Mesenchymal stem cell (in vitro differentiated cells and primary cell): Measurements from ENCODE around the gene BBLN.

ENCODE experiments used
- DNase-seq: peaks from one replicate; pipeline ENCODE4 v3.0.0-alpha.2; 2013
- H2AFZ ChIP-seq: one replicate; pipeline ENCODE4 v1.6.1; 2013; ENCODE audit warnings: low read depth, mild to moderate bottlenecking, control low read depth, inconsistent platforms, low read length, moderate library complexity
- H2AK5ac ChIP-seq: 2 replicates; pipeline ENCODE4 v1.6.1; 2013; ENCODE audit warnings: low read length, moderate library complexity, mild to moderate bottlenecking, inconsistent platforms; ENCODE audit not compliant: severe bottlenecking
- H2BK120ac ChIP-seq: one replicate; pipeline ENCODE4 v1.6.1; 2013; ENCODE audit warnings: low read depth, mild to moderate bottlenecking, inconsistent platforms, low read length, moderate library complexity
- H2BK12ac ChIP-seq, 2 experiments: one replicate each; pipeline ENCODE4 v1.6.1; 2013; ENCODE audit warnings: inconsistent platforms in 2 of 2, low read length in 2 of 2, mild to moderate bottlenecking in 2 of 2, moderate library complexity in 2 of 2, control low read depth in 1 of 2
- H2BK15ac ChIP-seq: one replicate; pipeline ENCODE4 v1.6.1; 2013; ENCODE audit warnings: mild to moderate bottlenecking, low read depth, inconsistent platforms; ENCODE audit not compliant: poor library complexity, severe bottlenecking
- H2BK5ac ChIP-seq: 2 replicates; pipeline ENCODE4 v1.6.1; 2013; ENCODE audit warnings: low read depth, mild to moderate bottlenecking, low read length, control low read depth, inconsistent platforms; ENCODE audit not compliant: poor library complexity, severe bottlenecking
- H3K14ac ChIP-seq, 2 experiments: one replicate each; pipeline ENCODE4 v1.6.1; 2013; ENCODE audit warnings: inconsistent platforms in 2 of 2, low read length in 2 of 2, control low read depth in 1 of 2, mild to moderate bottlenecking in 1 of 2, moderate library complexity in 1 of 2
- H3K18ac ChIP-seq, 2 experiments: one replicate each; pipeline ENCODE4 v1.6.1; 2013; ENCODE audit warnings: inconsistent platforms in 2 of 2, low read length in 2 of 2, control low read depth in 1 of 2, low read depth in 1 of 2, mild to moderate bottlenecking in 1 of 2
- H3K23ac ChIP-seq, 2 experiments: one replicate each; pipeline ENCODE4 v1.6.1; 2013; ENCODE audit warnings: inconsistent platforms in 2 of 2, low read length in 2 of 2, mild to moderate bottlenecking in 2 of 2, moderate library complexity in 2 of 2, control low read depth in 1 of 2
- H3K27ac ChIP-seq: 2 replicates; pipeline ENCODE4 v1.5.1; 2013; ENCODE audit warnings: mild to moderate bottlenecking, moderate library complexity, low read length, control low read depth, inconsistent platforms; ENCODE audit not compliant: poor library complexity, severe bottlenecking
- H3K27me3 ChIP-seq, 2 experiments: 2 replicates each; pipeline versions ENCODE4 v1.6.1 to v1.7.0; 2013; ENCODE audit warnings: low read length in 2 of 2, mild to moderate bottlenecking in 2 of 2, moderate library complexity in 2 of 2, control low read depth in 1 of 2, inconsistent platforms in 1 of 2; ENCODE audit not compliant: control insufficient read depth in 1 of 2, insufficient read depth in 1 of 2
- H3K36me3 ChIP-seq, 2 experiments: 2 replicates each; pipeline versions ENCODE4 v1.6.1 to v1.7.0; 2013; ENCODE audit warnings: low read length in 2 of 2, control low read depth in 1 of 2, inconsistent platforms in 1 of 2, low read depth in 1 of 2, mild to moderate bottlenecking in 1 of 2; ENCODE audit not compliant: insufficient read depth in 2 of 2, control insufficient read depth in 1 of 2
- H3K4ac ChIP-seq, 2 experiments: one replicate each; pipeline ENCODE4 v1.6.1; 2013; ENCODE audit warnings: inconsistent platforms in 2 of 2, low read length in 2 of 2, mild to moderate bottlenecking in 2 of 2, moderate library complexity in 2 of 2, control low read depth in 1 of 2, low read depth in 1 of 2
- H3K4me1 ChIP-seq: 2 replicates; pipeline ENCODE4 v1.6.1; 2013; ENCODE audit warnings: low read depth, low read length, control low read depth; ENCODE audit not compliant: control insufficient read depth, insufficient read depth
- H3K4me2 ChIP-seq: 2 replicates; pipeline ENCODE4 v1.6.1; 2013; ENCODE audit warnings: low read length, mild to moderate bottlenecking, inconsistent platforms; ENCODE audit not compliant: poor library complexity, severe bottlenecking
- H3K4me3 ChIP-seq, 2 experiments: 2 replicates each; pipeline versions ENCODE4 v1.5.1 to v1.7.0; 2013; ENCODE audit warnings: low read length in 2 of 2, mild to moderate bottlenecking in 2 of 2, control low read depth in 1 of 2, low read depth in 1 of 2; ENCODE audit not compliant: insufficient read depth in 1 of 2
- H3K79me1 ChIP-seq: replicated peaks from 2 replicates; pipeline ENCODE4 v1.6.1; 2013; ENCODE audit warnings: mild to moderate bottlenecking, control low read depth, low read length, inconsistent platforms; ENCODE audit not compliant: poor library complexity, severe bottlenecking
- H3K9ac ChIP-seq: 2 replicates; pipeline ENCODE4 v1.7.0; 2013; ENCODE audit warnings: mild to moderate bottlenecking, low read length, moderate library complexity
- H3K9me3 ChIP-seq: 2 replicates; pipeline ENCODE4 v1.7.0; 2013; ENCODE audit warnings: mild to moderate bottlenecking, low read length; ENCODE audit not compliant: control insufficient read depth
- H4K8ac ChIP-seq: one replicate; pipeline ENCODE4 v1.6.1; 2013; ENCODE audit warnings: inconsistent platforms, mild to moderate bottlenecking, low read length, moderate library complexity
- H4K91ac ChIP-seq: one replicate; pipeline ENCODE4 v1.6.1; 2013; ENCODE audit warnings: mild to moderate bottlenecking, low read length, inconsistent platforms
- WGBS: methylation state at CpG from one replicate; pipeline ENCODE4 v1.1.7; 2013; ENCODE audit warnings: mixed read lengths; 5-methylcytosine and 5-hydroxymethylcytosine counted together

The BBLN gene

GRCh38 chr9:128206916-128207910 lies 47.1 kb downstream of the BBLN start:
- peak overlapping the region; percentile 16 for H2AK5ac ChIP-seq
- peaks cover 0 to 26% of the 10 kb centered on the region in 2 experiments for H3K36me3 ChIP-seq
- H2BK12ac ChIP-seq: no peak overlapping the region
- WGBS: 93% methylated on average over 9 of the region's 15 CpGs
- H2BK120ac ChIP-seq: no peak overlapping the region
- peaks cover 54% of the 10 kb centered on the region for H3K4me1 ChIP-seq
- H3K4ac ChIP-seq: no peak overlapping the region
- no peak overlapping the region for H3K14ac ChIP-seq
- DNase-seq: no peak
- peaks cover 34% of the 10 kb centered on the region for H3K79me1 ChIP-seq
- no peak overlapping the region for H2AFZ ChIP-seq
- H3K4me2 ChIP-seq: no peak overlapping the region
- H3K4me3 ChIP-seq: no peak overlapping the region
- no peak overlapping the region for H3K9ac ChIP-seq
- H3K27me3 ChIP-seq: no peaks in the 10 kb centered on the region
- no peak overlapping the region for H3K18ac ChIP-seq
- no peaks in the 10 kb centered on the region for H3K9me3 ChIP-seq
- no peak overlapping the region for H2BK15ac ChIP-seq
- no peak overlapping the region for H3K23ac ChIP-seq
- H2BK5ac ChIP-seq: no peak overlapping the region
- no peak overlapping the region for H4K8ac ChIP-seq
- H4K91ac ChIP-seq: no peak overlapping the region
- H3K27ac ChIP-seq: no peak overlapping the region

- Histone ChIP-seq H3K4ac (no peak overlapping the region), H2BK15ac (no peak overlapping the region), H3K18ac (no peak overlapping the region), H2BK5ac (no peak overlapping the region), H4K91ac (no peak overlapping the region), H3K79me1 (peaks cover 34% of the 10 kb centered on the region), H3K9ac (no peak overlapping the region), H3K4me3 (no peak overlapping the region), H3K4me2 (no peak overlapping the region), H3K27ac (no peak overlapping the region), H3K27me3 (no peaks in the 10 kb centered on the region), H3K9me3 (no peaks in the 10 kb centered on the region), H4K8ac (no peak overlapping the region), H3K14ac (no peak overlapping the region), H2AFZ (no peak overlapping the region), H2BK12ac (no peak overlapping the region), H3K4me1 (peaks cover 50% of the 10 kb centered on the region), H2AK5ac (no peak overlapping the region), H3K36me3 (peaks cover under 1 to 26% of the 10 kb centered on the region in 2 experiments), H3K23ac (no peak overlapping the region), H2BK120ac (no peak overlapping the region)
- DNase-seq: no peak
- 93% methylated on average over 7 of the region's 7 CpGs for WGBS
These were observed 48.3 kb downstream of the BBLN start for GRCh38 chr9:128208386-128208785.

GRCh38 chr9:128208946-128209669 lies 49.0 kb downstream of the BBLN start:
- peaks cover 57% of the 10 kb centered on the region for H3K4me1 ChIP-seq
- peaks cover 38% of the 10 kb centered on the region for H3K79me1 ChIP-seq
- no peak overlapping the region for H2BK12ac ChIP-seq
- no peak overlapping the region for H3K27ac ChIP-seq
- H3K4ac ChIP-seq: no peak overlapping the region
- H2BK5ac ChIP-seq: no peak overlapping the region
- H3K18ac ChIP-seq: no peak overlapping the region
- peak overlapping the region; percentile 15 for H2AK5ac ChIP-seq
- no peak overlapping the region for H3K9ac ChIP-seq
- no peak overlapping the region for H4K8ac ChIP-seq
- 83% methylated on average over 11 of the region's 15 CpGs for WGBS
- H3K9me3 ChIP-seq: no peaks in the 10 kb centered on the region
- no peak overlapping the region for H4K91ac ChIP-seq
- no peak overlapping the region for H3K23ac ChIP-seq
- H3K4me3 ChIP-seq: no peak overlapping the region
- H3K36me3 ChIP-seq: peaks cover 2 to 28% of the 10 kb centered on the region in 2 experiments
- H3K4me2 ChIP-seq: no peak overlapping the region
- H2BK15ac ChIP-seq: no peak overlapping the region
- no peak overlapping the region for H3K14ac ChIP-seq
- H3K27me3 ChIP-seq: no peaks in the 10 kb centered on the region
- H2BK120ac ChIP-seq: no peak overlapping the region
- H2AFZ ChIP-seq: no peak overlapping the region
- DNase-seq: no peak
